ENCODE results near the gene WHRN.

Gene WHRN

GRCh38 chr9:114388764-114389375 is 116.4 kb downstream of the WHRN start:
- DNase-seq (ENCODE audit: low read depth): peak; percentile 34
- peak overlapping the region; percentile 93 for H3K4me3 ChIP-seq (ENCODE audit: low read depth, low read length)
- TF ChIP-seq CTCF (IDR thresholded peaks at IDR 0.05; ENCODE audit: insufficient read depth, low read depth, low read length, missing control alignments): no peak

- TF ChIP-seq CTCF (IDR thresholded peaks at IDR 0.05; ENCODE audit: insufficient read depth, low read depth, low read length, missing control alignments): no peak
- peak overlapping the region; percentile 93 for H3K4me3 ChIP-seq (ENCODE audit: low read depth, low read length)
- no peak for DNase-seq (ENCODE audit: low read depth)
Measured at GRCh38 chr9:114388357-114388682, 117.0 kb downstream of the WHRN start.

- DNase-seq (ENCODE audit: low read depth): peak; percentile 87
- H3K4me3 ChIP-seq (ENCODE audit: low read depth, low read length): peak within 1 kb of the TSS; percentile 93
- TF ChIP-seq CTCF (IDR thresholded peaks at IDR 0.05; ENCODE audit: insufficient read depth, low read depth, low read length, missing control alignments): no peak
Measured at GRCh38 chr9:114387680-114388356, 117.5 kb downstream of the WHRN start, which contains the start of gene AKNA. TSS of gene AKNA (minus strand) at chr9:114387982. CDS start at chr9:114381333, 6,649 bp downstream.

GRCh38 chr9:114386886-114387679 is 118.2 kb downstream of the WHRN start:
- H3K4me3 ChIP-seq (ENCODE audit: low read depth, low read length): peak overlapping the region; percentile 93
- TF ChIP-seq CTCF (IDR thresholded peaks at IDR 0.05; ENCODE audit: insufficient read depth, low read depth, low read length, missing control alignments): no peak
- peak; percentile 35 for DNase-seq (ENCODE audit: low read depth)

GRCh38 chr9:114386361-114386885 is 118.8 kb downstream of the WHRN start:
- peak overlapping the region; percentile 93 for H3K4me3 ChIP-seq (ENCODE audit: low read depth, low read length)
- TF ChIP-seq CTCF (IDR thresholded peaks at IDR 0.05; ENCODE audit: insufficient read depth, low read depth, low read length, missing control alignments): no peak
- no peak for DNase-seq (ENCODE audit: low read depth)

- H3K4me3 ChIP-seq (ENCODE audit: low read depth, low read length): peak overlapping the region; percentile 93
- TF ChIP-seq CTCF (IDR thresholded peaks at IDR 0.05; ENCODE audit: insufficient read depth, low read depth, low read length, missing control alignments): no peak
- peak; percentile 97 for DNase-seq (ENCODE audit: low read depth)
Measured at GRCh38 chr9:114385397-114386181, 119.7 kb downstream of the WHRN start.

Measured in GM12865 (cell line).